GM18502 (cell line): ENCODE data around the gene NEUROG1.

Experiments used
- ATAC-seq: cut with Tn5 transposase; IDR thresholded peaks from one replicate; pipeline ENCODE4 v1.9.1; 2021; ENCODE audit warnings: mild to moderate bottlenecking; ENCODE audit not compliant: unreplicated experiment, poor library complexity

The NEUROG1 gene

GRCh38 chr5:135535820-135536801, at the start of gene NEUROG1:
NEUROG1 (minus strand) TSS chr5:135535964; CDS start chr5:135535690, 274 bp downstream.
- no peak for ATAC-seq

- no peak for ATAC-seq
Measured at GRCh38 chr5:135584918-135585317, 49.2 kb upstream of the NEUROG1 start.

GRCh38 chr5:135584276-135584675, 48.5 kb upstream of the NEUROG1 start:
- ATAC-seq, result no peak

GRCh38 chr5:135582099-135582781, 46.5 kb upstream of the NEUROG1 start:
- no peak for ATAC-seq

- no peak for ATAC-seq
Measured at GRCh38 chr5:135578685-135579341, 43.0 kb upstream of the NEUROG1 start, which contains the start of gene CXCL14. CXCL14 (minus strand) TSS chr5:135578991; CDS start chr5:135578778, 213 bp downstream.

GRCh38 chr5:135578305-135578684, 42.5 kb upstream of the NEUROG1 start:
- no peak for ATAC-seq

GRCh38 chr5:135577421-135577820, 41.7 kb upstream of the NEUROG1 start:
- no peak for ATAC-seq

GRCh38 chr5:135576075-135576599, 40.4 kb upstream of the NEUROG1 start:
- ATAC-seq, result no peak

- no peak for ATAC-seq
Measured at GRCh38 chr5:135574493-135574892, 38.7 kb upstream of the NEUROG1 start.

GRCh38 chr5:135571902-135572301, 36.1 kb upstream of the NEUROG1 start:
- ATAC-seq, result no peak

GRCh38 chr5:135571066-135571609, 35.4 kb upstream of the NEUROG1 start:
- no peak for ATAC-seq

- ATAC-seq, result no peak
Measured at GRCh38 chr5:135570453-135570764, 34.6 kb upstream of the NEUROG1 start.

- ATAC-seq, result no peak
Measured at GRCh38 chr5:135569755-135570452, 34.1 kb upstream of the NEUROG1 start.

GRCh38 chr5:135568923-135569360, 33.2 kb upstream of the NEUROG1 start:
- no peak for ATAC-seq

- no peak for ATAC-seq
Measured at GRCh38 chr5:135568246-135568645, 32.5 kb upstream of the NEUROG1 start.

GRCh38 chr5:135567661-135568060, 31.9 kb upstream of the NEUROG1 start:
- ATAC-seq, result no peak

GRCh38 chr5:135566422-135567400, 30.9 kb upstream of the NEUROG1 start:
- ATAC-seq, result no peak

- ATAC-seq, result no peak
Measured at GRCh38 chr5:135565725-135566421, 30.1 kb upstream of the NEUROG1 start.
